Measurements from ENCODE around the gene HAND1.

DNA sequence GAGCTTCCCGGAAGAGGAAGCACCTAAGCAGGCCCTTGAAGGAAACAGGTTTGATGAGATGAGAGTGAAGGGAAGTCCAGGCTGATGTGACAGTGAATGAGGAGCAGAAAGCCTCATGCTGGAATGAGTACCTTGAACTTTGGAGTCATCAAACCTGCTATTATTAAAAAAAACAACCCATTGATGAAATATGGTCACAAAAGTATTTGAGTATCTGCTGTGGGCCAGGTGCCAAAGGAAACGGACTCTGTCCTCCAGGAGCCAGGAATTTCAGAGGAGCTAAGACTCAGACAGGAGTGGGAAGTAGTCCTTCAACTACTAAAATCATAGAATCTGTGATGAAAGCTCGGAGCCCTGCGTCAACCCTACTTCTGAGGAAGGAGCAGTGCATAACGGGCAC lies 11.9 kb downstream of the HAND1 start:
- TF ChIP-seq, protein P1, sequence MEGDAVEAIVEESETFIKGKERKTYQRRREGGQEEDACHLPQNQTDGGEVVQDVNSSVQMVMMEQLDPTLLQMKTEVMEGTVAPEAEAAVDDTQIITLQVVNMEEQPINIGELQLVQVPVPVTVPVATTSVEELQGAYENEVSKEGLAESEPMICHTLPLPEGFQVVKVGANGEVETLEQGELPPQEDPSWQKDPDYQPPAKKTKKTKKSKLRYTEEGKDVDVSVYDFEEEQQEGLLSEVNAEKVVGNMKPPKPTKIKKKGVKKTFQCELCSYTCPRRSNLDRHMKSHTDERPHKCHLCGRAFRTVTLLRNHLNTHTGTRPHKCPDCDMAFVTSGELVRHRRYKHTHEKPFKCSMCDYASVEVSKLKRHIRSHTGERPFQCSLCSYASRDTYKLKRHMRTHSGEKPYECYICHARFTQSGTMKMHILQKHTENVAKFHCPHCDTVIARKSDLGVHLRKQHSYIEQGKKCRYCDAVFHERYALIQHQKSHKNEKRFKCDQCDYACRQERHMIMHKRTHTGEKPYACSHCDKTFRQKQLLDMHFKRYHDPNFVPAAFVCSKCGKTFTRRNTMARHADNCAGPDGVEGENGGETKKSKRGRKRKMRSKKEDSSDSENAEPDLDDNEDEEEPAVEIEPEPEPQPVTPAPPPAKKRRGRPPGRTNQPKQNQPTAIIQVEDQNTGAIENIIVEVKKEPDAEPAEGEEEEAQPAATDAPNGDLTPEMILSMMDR (conservative IDR thresholded peaks at IDR 0.05; ENCODE audit: low read depth in 2 of 2): no peak
- TF ChIP-seq EZH2 (IDR thresholded peaks at IDR 0.05; ENCODE audit: low read depth, unreplicated experiment) (no peak), POLR2AphosphoS5 (IDR thresholded peaks at IDR 0.05; ENCODE audit: low read depth) (no peak), ZNF114 (CRISPR knock-in tag; IDR thresholded peaks at IDR 0.05) (no peak), JUNB (IDR thresholded peaks at IDR 0.05; ENCODE audit: unreplicated experiment) (no peak)
